Thyroid gland (tissue), 4 donors: ENCODE measurements around the gene ADAM8. TPM values are rescaled to one million over a fixed set of nuclear protein-coding genes. Genes with fewer than 3 reads are reported as not detected.

Experiments
- DNase-seq, 2 donors: peaks; one replicate each; pipeline ENCODE4 v3.0.0-alpha.2; 2019
- H3K27ac ChIP-seq, 3 donors: fragments of 200-600 bp; sonication (generic); 1 replicate in 2 of 3; 2 replicates in 1 of 3; pipeline ENCODE4 v1.5.1; 2016 to 2019; ENCODE audit warnings: mild to moderate bottlenecking in 1 of 3, moderate library complexity in 1 of 3
- H3K27me3 ChIP-seq: fragments of 200-600 bp; sonication (generic); one replicate; pipeline ENCODE4 v1.5.1; 2019
- H3K36me3 ChIP-seq, 2 donors: fragments of 200-600 bp; sonication (generic); one replicate each; pipeline ENCODE4 v1.5.1; 2016 to 2019
- H3K4me1 ChIP-seq, 2 donors: fragments of 200-600 bp; sonication (generic); one replicate each; pipeline ENCODE4 v1.5.1; 2017 to 2019
- H3K4me3 ChIP-seq, 3 donors: fragments of 200-600 bp; sonication (generic); replicated peaks in 1 of 3; 1 replicate in 2 of 3; 2 replicates in 1 of 3; pipeline ENCODE4 v1.5.1; 2016; ENCODE audit warnings: mild to moderate bottlenecking in 1 of 3
- H3K9me3 ChIP-seq: fragments of 200-600 bp; sonication (generic); one replicate; pipeline ENCODE4 v1.5.1; 2017
- CTCF ChIP-seq, 6 experiments: fragments of 200-600 bp in 3 of 6; fragments of 450-650 bp in 3 of 6; sonication (generic) in 3 of 6; IDR thresholded peaks; one replicate each; pipeline ENCODE4 v1.5.1; 2016 to 2019; ENCODE audit warnings: antibody characterized with exemption in 6 of 6, mild to moderate bottlenecking in 2 of 6, inconsistent platforms in 1 of 6, moderate library complexity in 1 of 6
- POLR2A ChIP-seq, 2 donors: fragments of 450-650 bp; IDR thresholded peaks; one replicate each; pipeline ENCODE4 v1.6.1; 2017; ENCODE audit warnings: antibody characterized with exemption in 2 of 2, mild to moderate bottlenecking in 2 of 2, moderate library complexity in 1 of 2
- WGBS, 2 donors: methylation state at CpG; one replicate each; pipeline ENCODE4 v1.1.5; 2017; 5-methylcytosine and 5-hydroxymethylcytosine counted together
- intact Hi-C: fragments of 100-400 bp; cut with DNase I; formaldehyde crosslinking; loops from one replicate; pipeline ENCODE4 v1.15.1; 2023
- total RNA-seq, 4 donors: library from RNA; depleted of rRNA; stranded (reverse); fragments of >200 nt; gene quantifications; one replicate each; pipeline ENCODE4 v1.2.3, GENCODE V29; 2016

The ADAM8 gene
- total RNA-seq, 4 donors from 2014 or later = 1.6 to 9.8 (median 2.6) TPM

- peaks cover 0 to 15% of the 10 kb centered on the region in 2 donors for H3K4me1 ChIP-seq
- no peak overlapping the region for H3K27ac ChIP-seq
- DNase-seq = peak; percentile 35 to 44
- no peak overlapping the region for H3K4me3 ChIP-seq
- intact Hi-C loops = no loop called here
- H3K9me3 ChIP-seq = no peaks in the 10 kb centered on the region
- H3K36me3 ChIP-seq = no peaks in the 10 kb centered on the region
- 10% methylated on average over 2 of the region's 122 CpGs; no CpG with 5 or more reads in 1 of the 2 donors for WGBS, 2 donors
- H3K27me3 ChIP-seq = peaks cover 18% of the 10 kb centered on the region
- TF ChIP-seq CTCF (IDR thresholded peaks at IDR 0.05) (no peak), POLR2A (IDR thresholded peaks at IDR 0.05) (no peak)
Measured at GRCh38 chr10:133230387-133231195, 46.1 kb downstream of the ADAM8 start.

GRCh38 chr10:133230044-133230361, 46.7 kb downstream of the ADAM8 start, which contains the start of gene UTF1:
Gene UTF1, plus strand, starts transcription at chr10:133230217. Its CDS starts 72 bp downstream, at chr10:133230289.
- intact Hi-C loops = no loop called here
- no peak within 1 kb of the TSS for H3K4me3 ChIP-seq
- no CpG with 5 or more reads among the region's 49 CpGs for WGBS, 2 donors

GRCh38 chr10:133229265-133230043, 47.2 kb downstream of the ADAM8 start:
- no peak for DNase-seq

More at GRCh38 chr10:133230044-133230361, 46.7 kb downstream of the ADAM8 start, which contains the start of gene UTF1:
- Histone ChIP-seq H3K9me3 (no peaks in the 10 kb centered on the region), H3K27me3 (peaks cover 13% of the 10 kb centered on the region), H3K36me3 (no peaks in the 10 kb centered on the region), H3K4me1 (peaks cover 4 to 20% of the 10 kb centered on the region in 2 donors), H3K27ac (no peak within 1 kb of the TSS)
- no peak for DNase-seq
- TF ChIP-seq POLR2A (IDR thresholded peaks at IDR 0.05) (no peak), CTCF (IDR thresholded peaks at IDR 0.05) (no peak)

GRCh38 chr10:133227256-133227655, 49.4 kb downstream of the ADAM8 start:
- no peak for DNase-seq
- Histone ChIP-seq H3K27ac (no peak overlapping the region), H3K9me3 (no peaks in the 10 kb centered on the region), H3K4me3 (no peak overlapping the region), H3K4me1 (peaks cover 4 to 20% of the 10 kb centered on the region in 2 donors), H3K36me3 (no peaks in the 10 kb centered on the region), H3K27me3 (peaks cover 13% of the 10 kb centered on the region)
- 90% methylated on average over 21 of the region's 21 CpGs for WGBS, 2 donors
- TF ChIP-seq CTCF (IDR thresholded peaks at IDR 0.05) (no peak), POLR2A (IDR thresholded peaks at IDR 0.05) (no peak)
- intact Hi-C loops = no loop called here

More at GRCh38 chr10:133229265-133230043, 47.2 kb downstream of the ADAM8 start:
- no peak for TF ChIP-seq CTCF (IDR thresholded peaks at IDR 0.05)
- TF ChIP-seq POLR2A (IDR thresholded peaks at IDR 0.05) = no peak
- Histone ChIP-seq H3K27ac (no peak overlapping the region), H3K36me3 (no peaks in the 10 kb centered on the region), H3K4me1 (peaks cover 4 to 20% of the 10 kb centered on the region in 2 donors), H3K27me3 (peaks cover 13% of the 10 kb centered on the region), H3K4me3 (no peak overlapping the region), H3K9me3 (no peaks in the 10 kb centered on the region)
- intact Hi-C loops = no loop called here
- 23 to 26% methylated on average over 27 of the region's 58 CpGs for WGBS, 2 donors
